A673 (cell line): ENCODE measurements around the gene SUN5.

Source experiments
- EZH2 ChIP-seq: fragments of 200-600 bp; sonication (generic); IDR thresholded peaks from 2 replicates; pipeline ENCODE4 v1.6.1; 2017; ENCODE audit warnings: borderline replicate concordance, low read depth, mild to moderate bottlenecking, mixed read lengths, antibody characterized with exemption, low read length; ENCODE audit not compliant: poor library complexity, severe bottlenecking
- TF ChIP-seq, protein P1 (sequence below): fragments of 300-800, 200-600 bp; sonication (generic); conservative IDR thresholded peaks from 2 replicates; pipeline ENCODE4 v1.5.1; 2017; ENCODE audit warnings: low read depth, mild to moderate bottlenecking, antibody characterized with exemption, low read length, moderate library complexity, mixed read lengths

DNA sequence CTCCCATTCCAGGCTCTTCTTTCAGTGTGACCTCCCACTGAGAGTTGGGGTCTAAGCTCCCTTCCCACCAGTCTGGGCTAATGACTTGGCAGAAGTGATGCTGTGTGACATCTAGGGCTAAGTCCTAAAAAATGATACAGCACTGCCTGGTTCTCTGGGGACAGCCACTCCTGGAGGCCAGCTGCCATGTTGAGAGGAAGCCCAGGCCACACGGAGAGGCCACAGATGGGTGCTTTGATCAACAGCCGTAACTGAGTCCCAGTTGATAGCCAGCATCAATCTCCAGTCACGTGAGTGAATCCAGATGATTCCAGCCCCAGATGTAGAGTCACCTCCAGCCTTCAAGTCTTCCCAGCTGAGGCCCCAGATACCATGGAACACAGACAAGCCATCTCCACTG lies 13.8 kb downstream of the SUN5 start:
- TF ChIP-seq EZH2: no peak
- TF ChIP-seq, protein P1, sequence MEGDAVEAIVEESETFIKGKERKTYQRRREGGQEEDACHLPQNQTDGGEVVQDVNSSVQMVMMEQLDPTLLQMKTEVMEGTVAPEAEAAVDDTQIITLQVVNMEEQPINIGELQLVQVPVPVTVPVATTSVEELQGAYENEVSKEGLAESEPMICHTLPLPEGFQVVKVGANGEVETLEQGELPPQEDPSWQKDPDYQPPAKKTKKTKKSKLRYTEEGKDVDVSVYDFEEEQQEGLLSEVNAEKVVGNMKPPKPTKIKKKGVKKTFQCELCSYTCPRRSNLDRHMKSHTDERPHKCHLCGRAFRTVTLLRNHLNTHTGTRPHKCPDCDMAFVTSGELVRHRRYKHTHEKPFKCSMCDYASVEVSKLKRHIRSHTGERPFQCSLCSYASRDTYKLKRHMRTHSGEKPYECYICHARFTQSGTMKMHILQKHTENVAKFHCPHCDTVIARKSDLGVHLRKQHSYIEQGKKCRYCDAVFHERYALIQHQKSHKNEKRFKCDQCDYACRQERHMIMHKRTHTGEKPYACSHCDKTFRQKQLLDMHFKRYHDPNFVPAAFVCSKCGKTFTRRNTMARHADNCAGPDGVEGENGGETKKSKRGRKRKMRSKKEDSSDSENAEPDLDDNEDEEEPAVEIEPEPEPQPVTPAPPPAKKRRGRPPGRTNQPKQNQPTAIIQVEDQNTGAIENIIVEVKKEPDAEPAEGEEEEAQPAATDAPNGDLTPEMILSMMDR: no peak
